ENCODE results near the gene LRRC36. TPM values are rescaled to one million over a fixed set of nuclear protein-coding genes. Genes with fewer than 3 reads are reported as not detected.

LRRC36 gene
- total RNA-seq, 3 donors from 2014 or later (not counting 1 experiment from before 2014, with no cell fraction given) = not detected

DNA sequence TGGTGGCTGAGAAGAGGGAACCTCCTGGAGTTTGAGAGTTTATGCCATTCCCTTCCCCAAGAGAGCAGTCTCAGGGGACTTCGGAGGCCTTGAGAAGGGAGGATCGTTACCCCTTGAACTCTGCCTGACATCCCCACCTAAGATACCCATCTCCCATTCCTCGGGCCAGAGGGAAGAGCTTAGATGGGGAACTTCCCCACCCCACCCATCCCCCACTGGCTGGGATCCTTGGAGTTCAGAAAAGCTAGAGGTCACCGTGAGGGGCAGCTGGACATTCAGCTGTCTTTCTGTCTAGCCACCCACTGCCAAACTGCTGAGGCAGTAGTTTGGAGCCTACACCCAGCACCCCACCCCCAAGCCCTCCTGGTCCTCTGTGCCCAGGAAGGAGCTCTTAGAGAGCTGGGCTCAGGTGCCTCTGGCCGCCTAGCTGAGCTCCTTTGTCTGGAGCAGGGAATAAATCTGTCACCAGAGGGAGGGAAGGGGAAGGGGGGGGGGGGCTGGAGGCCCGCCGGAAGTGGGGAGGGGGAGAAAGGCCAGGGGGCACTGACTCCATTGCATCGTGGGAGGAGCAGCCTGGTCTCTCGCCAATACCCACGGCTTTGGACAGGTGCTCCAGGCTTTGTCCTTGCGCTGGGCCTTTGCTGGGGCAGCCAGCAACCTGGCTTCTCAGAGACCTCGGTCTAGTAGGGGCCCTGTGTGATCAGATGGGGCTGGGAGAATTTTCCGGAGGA is 105.3 kb downstream of the LRRC36 start:
- H3K27ac Mint-ChIP-seq = no peak overlapping the region
- TF ChIP-seq CTCF (IDR thresholded peaks at IDR 0.05) = no peak
- no peaks in the 10 kb centered on the region for H3K9me3 Mint-ChIP-seq
- no peak for DNase-seq
- Histone ChIP-seq H3K9me3 (ENCODE audit: control insufficient read depth, insufficient read depth, low read length) (no peaks in the 10 kb centered on the region), H3K27ac (ENCODE audit: low read length) (no peak overlapping the region), H3K27me3 (ENCODE audit: control insufficient read depth, insufficient read depth, low read length) (peaks cover 28% of the 10 kb centered on the region), H3K4me1 (ENCODE audit: control insufficient read depth, insufficient read depth, low read length) (peaks cover 23% of the 10 kb centered on the region), H3K36me3 (ENCODE audit: control insufficient read depth, insufficient read depth, low read length) (peaks cover under 1% of the 10 kb centered on the region), H3K4me3 (ENCODE audit: low read length) (no peak overlapping the region)
- 53% methylated on average over 10 of the region's 13 CpGs for WGBS (ENCODE audit: insufficient coverage)
- no peaks in the 10 kb centered on the region for H3K36me3 Mint-ChIP-seq
- peak overlapping the region; percentile 50 for H3K4me3 Mint-ChIP-seq
- ATAC-seq = no peak
- intact Hi-C loops (cut with micrococcal nuclease) = no loop called here
- peaks cover 15 to 34% of the 10 kb centered on the region in 2 donors for H3K27me3 Mint-ChIP-seq (ENCODE audit: low read depth in 2 of 2)
- H3K4me1 Mint-ChIP-seq = peaks cover 5 to 8% of the 10 kb centered on the region in 2 donors

- intact Hi-C loops (cut with micrococcal nuclease) = no loop called here
- H3K36me3 Mint-ChIP-seq = no peaks in the 10 kb centered on the region
- H3K4me3 ChIP-seq (ENCODE audit: low read length) = no peak overlapping the region
- H3K27me3 Mint-ChIP-seq (ENCODE audit: low read depth in 2 of 2) = peaks cover 13 to 30% of the 10 kb centered on the region in 2 donors
- peaks cover 5 to 13% of the 10 kb centered on the region in 2 donors for H3K4me1 Mint-ChIP-seq
- H3K9me3 Mint-ChIP-seq = no peaks in the 10 kb centered on the region
- peak overlapping the region; percentile 50 for H3K4me3 Mint-ChIP-seq
- H3K4me1 ChIP-seq (ENCODE audit: control insufficient read depth, insufficient read depth, low read length) = peaks cover 25% of the 10 kb centered on the region
- peaks cover 3% of the 10 kb centered on the region for H3K36me3 ChIP-seq (ENCODE audit: control insufficient read depth, insufficient read depth, low read length)
- ATAC-seq = no peak
- H3K27ac ChIP-seq (ENCODE audit: low read length) = no peak overlapping the region
- no peak overlapping the region for H3K27ac Mint-ChIP-seq
- H3K27me3 ChIP-seq (ENCODE audit: control insufficient read depth, insufficient read depth, low read length) = peaks cover 28% of the 10 kb centered on the region
- no peak for DNase-seq
- no peaks in the 10 kb centered on the region for H3K9me3 ChIP-seq (ENCODE audit: control insufficient read depth, insufficient read depth, low read length)
- WGBS (ENCODE audit: insufficient coverage) = 63% methylated on average over 5 of the region's 5 CpGs
- TF ChIP-seq CTCF (IDR thresholded peaks at IDR 0.05) = no peak
These were observed 105.9 kb downstream of the LRRC36 start for GRCh38 chr16:67432506-67432890.

DNA sequence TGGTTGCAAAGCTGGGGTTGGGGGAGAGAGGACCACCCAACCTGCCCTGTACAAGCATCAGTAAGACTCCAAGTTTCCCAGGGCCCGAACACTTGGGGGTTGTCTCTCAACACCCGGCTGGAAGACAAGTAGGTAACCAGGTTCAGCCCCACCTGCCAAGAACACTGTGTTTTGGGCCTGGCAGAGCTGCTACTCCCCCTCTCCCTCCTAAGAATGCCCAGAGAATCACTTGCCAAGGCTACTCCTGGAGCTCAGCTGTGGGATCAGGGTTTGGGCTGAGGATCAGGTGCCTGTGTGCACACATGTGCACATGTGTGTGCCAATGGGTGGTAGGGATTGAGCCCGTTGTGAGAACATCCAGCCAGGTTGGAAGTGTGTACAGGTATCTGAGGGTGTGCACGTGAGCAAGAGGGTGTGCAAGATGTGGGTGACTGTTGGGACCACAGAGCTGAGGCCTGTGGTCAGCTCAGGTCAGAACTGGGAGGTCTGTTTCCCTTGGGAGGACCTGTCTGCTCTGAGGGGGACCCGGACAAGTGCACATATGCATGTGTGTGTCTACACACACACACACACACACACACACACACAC is 106.6 kb downstream of the LRRC36 start:
- Mint-ChIP-seq H3K27me3 (ENCODE audit: low read depth in 2 of 2) (peaks cover 13 to 26% of the 10 kb centered on the region in 2 donors), H3K4me3 (no peak overlapping the region), H3K4me1 (peaks cover 5 to 20% of the 10 kb centered on the region in 2 donors), H3K36me3 (no peaks in the 10 kb centered on the region), H3K9me3 (no peaks in the 10 kb centered on the region), H3K27ac (no peak overlapping the region)
- Histone ChIP-seq H3K4me1 (ENCODE audit: control insufficient read depth, insufficient read depth, low read length) (peaks cover 32% of the 10 kb centered on the region), H3K4me3 (ENCODE audit: low read length) (no peak overlapping the region), H3K27ac (ENCODE audit: low read length) (no peak overlapping the region), H3K9me3 (ENCODE audit: control insufficient read depth, insufficient read depth, low read length) (no peaks in the 10 kb centered on the region), H3K36me3 (ENCODE audit: control insufficient read depth, insufficient read depth, low read length) (peaks cover 10% of the 10 kb centered on the region), H3K27me3 (ENCODE audit: control insufficient read depth, insufficient read depth, low read length) (peaks cover 26% of the 10 kb centered on the region)
- TF ChIP-seq CTCF (IDR thresholded peaks at IDR 0.05) = no peak
- 79% methylated on average over 5 of the region's 5 CpGs for WGBS (ENCODE audit: insufficient coverage)
- intact Hi-C loops (cut with micrococcal nuclease) = no loop called here
- ATAC-seq = no peak
- DNase-seq = no peak

Other genes with a start within 250 kb of the LRRC36 start
- 10 to 100 TPM; 17.0 to 22.4 (median 22.0) TPM for gene PHAF1, start 216.9 kb upstream of the LRRC36 start, total RNA-seq
- gene B3GNT9, start 175.8 kb upstream of the LRRC36 start, total RNA-seq = 1 to 10 TPM in 2 of 3 donors, under 1 TPM in 1; 0.80 to 1.3 (median 1.0) TPM
- gene TRADD, start 166.9 kb upstream of the LRRC36 start, total RNA-seq = 10 to 100 TPM; 15.2 to 27.5 (median 26.8) TPM
- 1 to 10 TPM; 5.2 to 8.3 (median 6.3) TPM for gene FBXL8, start 166.9 kb upstream of the LRRC36 start, total RNA-seq
- gene HSF4, start 162.1 kb upstream of the LRRC36 start, total RNA-seq = 1 to 10 TPM; 6.9 to 8.3 (median 7.3) TPM
- 1 to 10 TPM in 2 of 3 donors, under 1 TPM in 1; 0.88 to 1.3 (median 1.3) TPM for gene NOL3, start 156.3 kb upstream of the LRRC36 start, total RNA-seq
- gene MATCAP1, start 142.9 kb upstream of the LRRC36 start, total RNA-seq = 10 to 100 TPM in 2 of 3 donors, 1 to 10 TPM in 1; 7.2 to 12.6 (median 10.9) TPM
- not detected for gene EXOC3L1, start 136.7 kb upstream of the LRRC36 start, total RNA-seq
- 10 to 100 TPM; 57.6 to 91.7 (median 74.5) TPM for gene E2F4, start 134.7 kb upstream of the LRRC36 start, total RNA-seq
- 1 to 10 TPM; 1.9 to 3.3 (median 2.3) TPM for gene ELMO3, start 127.7 kb upstream of the LRRC36 start, total RNA-seq
- 10 to 100 TPM; 34.5 to 39.2 (median 36.7) TPM for gene TMEM208, start 99.7 kb upstream of the LRRC36 start, total RNA-seq
- gene FHOD1, start 79.3 kb upstream of the LRRC36 start, total RNA-seq = 10 to 100 TPM; 79.3 to 96.8 (median 89.2) TPM
- 1 to 10 TPM; 1.2 to 2.6 (median 1.6) TPM for gene SLC9A5, start 77.8 kb upstream of the LRRC36 start, total RNA-seq
- gene PLEKHG4, start 47.3 kb upstream of the LRRC36 start, total RNA-seq = 10 to 100 TPM in 1 of 3 donors, 1 to 10 TPM in 2; 6.8 to 14.7 (median 8.5) TPM
- not detected for gene KCTD19, start 74 bp upstream of the LRRC36 start, total RNA-seq
- gene TPPP3, start 66.7 kb downstream of the LRRC36 start, total RNA-seq = 1 to 10 TPM in 2 of 3 donors, under 1 TPM in 1; 0.66 to 3.0 (median 1.4) TPM
- 1 to 10 TPM in 2 of 3 donors, under 1 TPM in 1; 0.88 to 2.5 (median 1.8) TPM for gene ZDHHC1, start 89.7 kb downstream of the LRRC36 start, total RNA-seq
- gene HSD11B2, start 104.3 kb downstream of the LRRC36 start, total RNA-seq = not detected
- 10 to 100 TPM; 76.0 to 84.9 (median 83.3) TPM for gene ATP6V0D1, start 154.3 kb downstream of the LRRC36 start, total RNA-seq
- gene AGRP, start 156.7 kb downstream of the LRRC36 start, total RNA-seq = under 1 TPM in 1 of 3 donors, not detected in 2; 0.50 TPM
- gene RIPOR1, start 202.0 kb downstream of the LRRC36 start, total RNA-seq = 100 to 1,000 TPM in 1 of 3 donors, 10 to 100 TPM in 2; 68.2 to 118 (median 74.8) TPM
- 10 to 100 TPM; 61.4 to 76.7 (median 63.6) TPM for gene CTCF, start 235.7 kb downstream of the LRRC36 start, total RNA-seq